ENCODE results near the gene ONECUT1. TPM values are rescaled to one million over a fixed set of nuclear protein-coding genes. Genes with fewer than 3 reads are reported as not detected.

Gene ONECUT1
- polyA plus RNA-seq, 5 donors = not detected

- DNase-seq = no peak
These were observed 6.0 kb downstream of the ONECUT1 start for GRCh38 chr15:52783929-52784798.

DNA sequence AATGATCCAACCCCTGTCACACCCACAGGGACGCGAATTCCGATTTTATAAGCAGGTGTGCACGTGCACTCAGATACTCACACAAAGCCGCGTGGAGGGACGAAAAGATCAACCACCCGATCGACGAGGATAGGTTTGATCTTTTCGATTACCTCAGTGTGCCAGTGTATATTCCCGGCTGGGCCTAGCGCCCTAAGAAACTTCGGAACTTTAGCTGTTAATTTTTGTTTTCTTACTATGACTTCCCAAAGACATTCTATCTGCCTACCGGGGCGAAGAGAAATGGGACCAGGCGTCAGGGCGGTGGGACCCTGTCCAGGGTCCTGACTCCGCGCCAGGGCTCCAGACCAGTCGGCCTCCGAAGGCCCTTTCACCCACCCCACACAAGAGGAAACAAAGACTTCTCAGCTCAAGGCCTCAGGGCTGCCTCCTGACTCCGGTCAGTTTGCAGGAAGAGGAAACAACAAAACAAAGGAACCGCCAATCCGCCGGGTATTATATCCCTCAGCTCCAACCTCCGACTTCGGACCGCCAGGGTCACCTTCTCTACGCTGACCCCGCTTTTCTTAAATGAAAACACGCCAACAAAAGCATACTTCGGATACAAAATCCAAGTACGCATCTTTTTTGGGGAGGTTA is 6.8 kb downstream of the ONECUT1 start:
- peak in 1 of 2 donors; percentile 32 for DNase-seq

DNA sequence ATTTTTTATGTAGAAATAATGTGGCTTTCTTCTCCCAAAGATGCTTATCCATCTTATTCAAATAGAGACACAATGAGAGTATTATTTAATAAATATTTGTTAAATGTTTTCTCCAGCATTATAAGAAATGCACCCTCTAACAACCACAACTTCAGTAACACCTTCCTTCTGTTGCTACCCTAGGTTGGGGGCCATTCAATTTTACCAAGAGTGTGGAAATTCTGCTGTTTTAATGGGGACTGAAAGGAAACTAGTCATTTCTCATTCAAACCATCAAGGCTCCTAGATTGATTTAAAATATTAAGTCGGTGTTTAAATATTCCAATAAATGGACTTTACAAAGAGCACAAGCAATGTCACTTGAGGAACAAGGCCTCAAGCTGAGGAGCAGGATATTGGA is 7.6 kb downstream of the ONECUT1 start:
- no peak for DNase-seq

DNA sequence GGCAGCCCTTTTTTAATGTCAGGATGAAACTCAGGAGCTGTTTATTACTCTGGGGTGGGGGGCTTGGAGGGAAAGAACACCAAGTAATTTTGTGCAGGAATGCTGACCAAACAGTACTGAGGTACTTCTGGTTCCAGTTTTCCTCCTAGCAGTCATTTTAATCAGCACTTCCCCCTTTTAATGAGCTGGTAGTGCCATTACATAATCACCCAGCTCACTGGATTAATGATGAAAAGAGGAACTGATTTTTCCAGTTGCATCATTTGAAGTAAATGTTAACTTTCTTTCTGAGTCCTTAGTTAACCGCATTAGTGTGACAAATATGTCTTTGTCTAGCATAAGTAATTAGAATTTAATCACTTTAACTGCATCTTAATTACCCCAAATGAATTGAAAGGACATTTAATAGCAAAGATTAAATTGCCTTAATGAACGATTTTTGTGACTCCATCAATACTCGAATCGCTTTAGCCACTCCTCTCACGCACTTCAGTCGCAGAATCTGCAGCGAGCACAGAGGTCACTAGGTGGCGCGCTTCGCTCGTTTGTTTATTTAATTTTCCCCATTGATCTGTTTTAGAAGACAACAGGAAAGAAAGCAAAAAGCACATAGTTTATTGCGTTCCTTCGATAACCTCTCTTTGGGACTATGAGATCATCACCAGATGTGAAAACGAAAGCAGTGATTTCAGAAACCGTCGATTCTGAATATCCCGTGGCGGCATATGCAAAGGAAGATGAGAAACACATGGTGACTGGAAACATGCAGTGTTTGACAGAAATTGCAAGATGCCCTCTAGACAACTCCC is 9.8 kb downstream of the ONECUT1 start:
- DNase-seq = peak in 1 of 2 donors; percentile 57

DNA sequence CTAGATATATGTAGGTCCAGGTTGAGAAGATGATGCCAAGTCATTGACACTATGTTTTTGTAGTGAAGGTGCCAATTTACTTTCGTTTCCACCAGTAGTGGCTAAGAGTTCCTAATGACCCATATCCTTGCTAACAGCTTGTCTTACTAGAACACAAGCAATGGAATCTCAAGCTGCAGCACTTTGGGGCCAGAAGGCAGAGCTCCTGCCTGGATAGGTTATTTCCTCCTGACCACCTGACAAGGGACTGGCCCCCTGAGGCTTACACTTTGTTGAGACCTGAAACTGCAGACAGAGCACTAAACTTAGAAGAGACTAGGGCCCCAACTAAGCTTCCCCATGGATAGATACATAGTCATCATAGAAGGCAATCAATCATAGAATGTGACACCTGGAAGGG is 11.7 kb downstream of the ONECUT1 start:
- DNase-seq = no peak

- no peak for DNase-seq
These were observed 17.4 kb downstream of the ONECUT1 start for GRCh38 chr15:52772766-52773165.

DNA sequence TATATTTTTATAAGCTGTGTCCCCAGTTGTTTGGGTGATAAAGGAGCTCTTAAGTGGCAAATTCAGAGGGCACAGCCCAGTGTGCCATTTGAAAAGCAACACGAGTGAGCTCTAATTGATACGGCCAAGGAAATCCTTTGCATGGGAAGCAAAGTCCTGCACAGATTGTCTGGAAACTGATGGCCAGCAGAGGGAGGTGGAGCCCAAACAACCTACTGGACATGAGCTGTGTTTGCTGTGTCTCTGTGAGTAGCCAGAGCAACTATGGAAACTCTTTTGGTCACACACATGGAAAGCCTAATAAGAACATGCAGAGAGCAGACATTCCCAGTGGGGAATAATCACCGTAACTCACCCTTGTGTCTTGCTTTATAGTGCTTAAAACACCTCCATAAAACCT is 24.4 kb downstream of the ONECUT1 start:
- no peak for DNase-seq

DNA sequence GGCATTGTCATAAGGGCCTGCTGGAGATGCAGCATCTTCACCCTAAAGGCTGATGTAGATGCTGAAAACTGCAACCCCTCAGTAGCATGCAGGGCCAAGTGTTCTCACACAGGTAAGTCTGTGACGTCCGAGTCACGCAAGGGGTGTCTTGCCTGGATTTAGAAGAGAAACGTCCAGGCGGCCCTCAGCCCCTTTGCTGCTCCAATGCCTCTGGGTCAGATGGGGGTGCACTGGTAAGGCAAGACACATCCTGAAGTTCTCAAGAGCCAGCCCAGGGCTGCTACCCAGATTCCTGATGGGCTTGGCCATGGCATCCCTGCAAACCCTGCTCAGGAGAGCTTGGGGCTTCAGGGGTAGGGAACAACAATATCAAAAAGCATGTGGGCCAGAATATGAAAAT is 25.4 kb downstream of the ONECUT1 start:
- no peak for DNase-seq

GRCh38 chr15:52762621-52763020 is 27.5 kb downstream of the ONECUT1 start:
- no peak for DNase-seq

GRCh38 chr15:52760562-52760961 is 29.6 kb downstream of the ONECUT1 start:
- DNase-seq = no peak

DNA sequence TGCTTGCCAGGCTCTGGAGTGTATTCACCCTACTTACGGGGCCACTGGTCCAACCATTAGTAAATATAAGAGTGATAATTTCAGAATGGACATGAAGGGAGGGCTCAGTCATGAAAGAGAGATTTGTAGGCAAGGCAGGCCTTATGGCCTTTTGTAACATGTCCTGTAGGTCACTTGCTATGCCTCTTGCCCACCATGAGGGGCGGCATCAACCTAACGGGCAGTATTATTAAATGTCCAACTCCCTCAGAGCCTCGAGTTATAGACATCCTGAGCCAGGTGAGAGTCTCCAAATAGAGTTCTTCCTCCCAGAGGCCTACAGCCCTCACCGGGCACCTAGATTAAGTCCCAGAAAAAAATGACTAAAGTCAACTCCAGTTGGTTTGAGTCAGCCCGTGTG is 30.2 kb downstream of the ONECUT1 start:
- no peak for DNase-seq

DNA sequence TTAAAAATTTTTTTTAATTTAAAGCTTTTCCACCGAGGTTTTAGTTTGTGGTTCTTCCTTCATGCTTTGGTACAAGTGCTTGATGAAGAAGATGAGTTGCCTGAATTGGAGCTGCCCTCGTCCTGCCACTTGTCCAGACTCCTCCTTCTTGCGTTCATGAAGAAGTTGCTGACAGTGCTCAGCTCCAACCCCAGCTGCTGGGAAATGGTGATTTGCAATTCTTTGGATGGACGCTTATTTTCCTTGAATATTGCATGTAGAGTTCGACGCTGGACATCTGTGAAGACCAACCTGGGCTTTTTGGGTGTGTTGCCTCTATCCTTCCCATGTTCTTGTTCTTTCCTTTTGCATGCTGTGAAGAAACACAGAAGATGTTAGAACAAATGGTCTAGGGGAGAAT is 32.6 kb downstream of the ONECUT1 start:
- no peak for DNase-seq

GRCh38 chr15:52751522-52751921 is 38.6 kb downstream of the ONECUT1 start:
- no peak for DNase-seq

GRCh38 chr15:52749258-52749657 is 40.9 kb downstream of the ONECUT1 start:
- no peak for DNase-seq

DNA sequence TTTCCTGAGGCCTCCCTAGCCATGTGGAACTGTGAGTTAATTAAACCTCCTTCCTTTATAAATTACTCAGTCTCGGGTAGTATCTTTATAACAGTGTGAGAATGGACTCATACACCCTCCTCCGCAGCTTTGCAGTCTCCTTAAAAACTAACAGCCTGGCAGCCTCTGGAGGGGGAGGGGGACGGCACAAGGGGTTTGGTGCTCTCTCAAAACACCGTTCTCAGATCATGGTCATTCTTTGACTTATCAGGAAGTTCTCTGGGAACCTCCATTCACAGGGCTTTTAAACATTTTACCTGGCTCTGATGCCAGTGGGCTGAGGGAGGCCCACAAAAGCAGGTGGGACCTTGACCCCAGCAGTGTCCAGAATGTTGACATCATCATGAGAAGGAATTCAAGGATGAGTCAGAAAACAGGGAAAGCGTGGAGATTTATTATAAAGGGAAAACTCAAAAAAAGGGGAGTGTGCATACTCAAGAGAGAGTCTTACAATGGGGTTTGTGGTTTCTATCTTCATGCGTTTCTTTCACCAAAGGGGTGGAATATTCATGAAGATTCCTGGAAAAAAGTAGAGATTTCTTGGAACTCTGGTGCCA is 43.9 kb downstream of the ONECUT1 start:
- DNase-seq = no peak

- DNase-seq = no peak
These were observed 44.6 kb downstream of the ONECUT1 start for GRCh38 chr15:52745326-52746161.

- no peak for DNase-seq
These were observed 51.8 kb downstream of the ONECUT1 start for GRCh38 chr15:52738311-52738710.

- DNase-seq = no peak
These were observed 52.4 kb downstream of the ONECUT1 start for GRCh38 chr15:52737720-52738119.

DNA sequence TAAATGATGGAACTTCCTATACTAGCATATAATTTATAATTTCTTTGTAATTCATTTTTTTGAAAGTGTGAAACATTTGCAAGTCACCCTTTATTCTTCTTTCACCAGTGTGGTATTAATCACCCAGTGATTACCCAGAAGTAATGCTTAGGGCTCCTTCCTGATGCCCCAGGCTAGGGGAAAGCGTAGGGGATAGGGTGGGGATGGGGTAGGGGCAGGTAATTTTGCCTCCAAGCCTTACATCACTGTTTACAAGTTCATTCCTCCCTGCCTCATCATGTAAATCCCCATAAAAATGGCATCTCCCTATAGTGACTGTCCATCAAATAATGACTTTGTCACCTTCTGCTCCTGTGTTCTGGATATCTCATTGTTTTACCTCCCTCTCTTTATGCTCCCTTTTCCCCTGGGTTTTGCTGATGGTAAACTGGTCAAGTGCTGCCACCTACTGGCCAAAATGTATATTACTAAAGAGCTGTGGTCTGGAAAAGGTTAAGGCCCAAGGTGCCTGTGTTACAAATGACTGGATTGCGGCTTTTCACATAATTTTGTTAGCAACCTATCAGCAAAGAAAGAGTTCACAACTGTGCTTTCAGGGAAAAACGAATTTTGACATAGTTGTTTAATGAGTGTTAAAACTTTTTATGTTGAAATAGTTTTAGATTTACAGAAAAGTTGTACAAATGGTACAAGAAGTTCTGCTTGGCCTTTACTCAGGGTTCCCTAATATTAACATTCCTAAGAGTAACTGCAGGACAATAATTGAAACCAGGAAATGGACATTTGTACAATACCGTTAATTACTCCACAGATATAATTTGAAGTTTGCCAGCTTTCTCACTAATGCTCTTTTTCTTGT is 54.7 kb downstream of the ONECUT1 start:
- peak; percentile 26 to 43 for DNase-seq

DNA sequence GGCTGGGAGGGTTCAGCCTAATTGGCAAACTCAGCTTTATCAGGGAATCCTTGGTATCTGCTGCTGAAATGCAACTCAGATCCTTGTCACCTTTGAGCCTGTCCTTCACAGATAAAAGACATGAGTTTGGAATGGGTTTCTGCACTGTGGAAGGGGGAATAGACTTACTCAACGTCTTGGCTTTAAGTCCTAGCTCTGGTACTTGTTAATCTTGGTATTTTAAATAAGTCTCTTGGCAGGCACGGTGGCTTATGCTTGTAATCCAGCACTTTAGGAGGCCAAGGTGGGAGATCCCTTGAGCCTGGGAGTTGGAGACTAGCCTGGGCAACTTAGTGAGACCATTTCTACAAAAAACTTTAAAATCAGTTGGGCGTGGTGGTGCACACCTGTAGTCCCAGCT is 55.8 kb downstream of the ONECUT1 start:
- no peak for DNase-seq
